GM19328 (cell line): Measurements from ENCODE around the gene QSOX2.

Source experiments
- ATAC-seq: cut with Tn5 transposase; IDR thresholded peaks from one replicate; pipeline ENCODE4 v1.9.1; 2021; ENCODE audit warnings: mild to moderate bottlenecking, moderate library complexity; ENCODE audit not compliant: unreplicated experiment

The QSOX2 gene, protein sequence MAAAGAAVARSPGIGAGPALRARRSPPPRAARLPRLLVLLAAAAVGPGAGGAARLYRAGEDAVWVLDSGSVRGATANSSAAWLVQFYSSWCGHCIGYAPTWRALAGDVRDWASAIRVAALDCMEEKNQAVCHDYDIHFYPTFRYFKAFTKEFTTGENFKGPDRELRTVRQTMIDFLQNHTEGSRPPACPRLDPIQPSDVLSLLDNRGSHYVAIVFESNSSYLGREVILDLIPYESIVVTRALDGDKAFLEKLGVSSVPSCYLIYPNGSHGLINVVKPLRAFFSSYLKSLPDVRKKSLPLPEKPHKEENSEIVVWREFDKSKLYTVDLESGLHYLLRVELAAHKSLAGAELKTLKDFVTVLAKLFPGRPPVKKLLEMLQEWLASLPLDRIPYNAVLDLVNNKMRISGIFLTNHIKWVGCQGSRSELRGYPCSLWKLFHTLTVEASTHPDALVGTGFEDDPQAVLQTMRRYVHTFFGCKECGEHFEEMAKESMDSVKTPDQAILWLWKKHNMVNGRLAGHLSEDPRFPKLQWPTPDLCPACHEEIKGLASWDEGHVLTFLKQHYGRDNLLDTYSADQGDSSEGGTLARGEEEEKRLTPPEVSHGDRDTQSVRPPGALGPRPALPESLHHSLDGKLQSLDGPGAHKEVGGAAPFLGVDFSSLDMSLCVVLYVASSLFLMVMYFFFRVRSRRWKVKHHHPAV

DNA sequence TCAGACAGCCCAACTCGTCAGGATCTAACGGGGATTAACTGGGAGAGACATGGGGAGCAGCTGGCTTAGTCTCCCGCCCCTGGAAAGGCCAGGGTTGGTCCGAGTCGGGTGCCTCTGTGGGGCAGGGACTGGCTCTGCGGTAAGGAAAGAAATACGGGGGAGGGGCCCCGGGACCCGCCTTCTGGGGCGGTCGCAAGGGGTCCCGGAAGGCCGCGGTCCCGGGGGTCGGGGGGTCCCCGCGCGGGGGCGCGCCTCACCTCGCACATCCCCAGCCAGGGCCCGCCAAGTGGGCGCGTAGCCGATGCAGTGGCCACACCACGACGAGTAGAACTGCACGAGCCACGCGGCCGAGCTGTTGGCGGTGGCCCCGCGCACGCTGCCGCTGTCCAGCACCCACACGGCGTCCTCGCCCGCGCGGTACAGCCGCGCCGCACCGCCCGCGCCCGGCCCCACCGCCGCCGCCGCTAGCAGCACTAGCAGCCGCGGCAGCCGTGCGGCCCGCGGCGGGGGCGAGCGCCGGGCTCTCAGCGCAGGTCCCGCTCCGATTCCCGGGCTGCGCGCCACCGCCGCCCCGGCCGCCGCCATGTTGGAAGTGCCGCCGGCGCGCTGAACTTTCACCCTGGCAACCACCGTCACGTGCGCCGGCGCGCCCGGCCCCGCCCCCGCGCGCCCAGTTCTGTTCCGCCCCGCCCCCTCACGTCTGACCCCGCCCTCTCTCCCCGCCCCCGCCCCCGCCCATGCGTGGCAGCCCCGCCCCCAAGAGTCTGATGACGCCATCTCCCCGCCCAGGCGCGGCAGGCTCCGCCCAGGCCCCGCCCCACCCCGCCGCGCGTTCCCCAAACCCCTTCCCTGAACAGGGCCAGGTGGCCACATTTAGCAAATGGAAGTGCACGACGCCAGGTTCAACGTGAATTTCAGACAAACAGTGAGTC is at the start of gene QSOX2:
QSOX2 (minus strand) TSS at position 594 of the 932 bp plus-strand sequence; CDS start at position 585, 9 bp downstream.
- no peak for ATAC-seq

DNA sequence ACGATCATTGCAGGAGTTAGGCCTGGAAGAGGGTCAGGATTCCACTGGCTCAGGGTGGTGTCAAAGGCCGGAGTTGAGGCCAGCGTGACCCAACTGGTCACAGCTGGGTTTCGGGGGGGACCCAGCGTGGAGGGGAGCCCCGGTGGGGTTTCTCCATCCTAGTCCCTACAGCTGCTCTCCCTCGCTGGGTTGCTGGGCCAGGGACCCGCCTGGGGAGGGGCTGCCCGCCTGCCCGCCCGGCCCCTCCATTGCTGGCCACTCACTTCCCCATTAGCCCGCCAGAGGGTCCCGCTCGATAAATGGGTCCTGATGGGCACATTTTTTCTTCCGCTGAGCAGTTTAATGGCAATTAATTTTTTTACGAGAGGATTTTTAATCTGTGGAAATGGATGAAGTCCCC is 49.4 kb upstream of the QSOX2 start:
- no peak for ATAC-seq

DNA sequence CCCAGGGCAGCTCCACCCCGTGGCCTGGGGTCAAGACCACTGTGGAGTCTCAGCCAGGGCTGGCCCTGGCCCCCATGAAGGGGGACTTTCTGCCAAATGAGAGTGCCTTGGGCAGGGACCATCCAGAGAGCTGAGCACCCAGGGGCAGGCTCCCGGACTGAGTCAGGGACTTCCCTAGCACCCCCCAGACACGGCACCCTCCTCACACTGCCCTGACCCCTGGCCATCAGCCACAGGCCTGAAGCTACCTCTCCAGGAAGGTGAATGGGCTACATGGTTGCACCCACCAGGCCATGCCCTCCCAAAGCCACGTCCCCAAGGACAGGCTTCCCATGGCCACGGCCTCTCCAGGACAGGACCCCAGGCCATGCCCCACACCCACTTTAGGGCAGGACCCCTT is 48.8 kb upstream of the QSOX2 start:
- ATAC-seq: no peak

DNA sequence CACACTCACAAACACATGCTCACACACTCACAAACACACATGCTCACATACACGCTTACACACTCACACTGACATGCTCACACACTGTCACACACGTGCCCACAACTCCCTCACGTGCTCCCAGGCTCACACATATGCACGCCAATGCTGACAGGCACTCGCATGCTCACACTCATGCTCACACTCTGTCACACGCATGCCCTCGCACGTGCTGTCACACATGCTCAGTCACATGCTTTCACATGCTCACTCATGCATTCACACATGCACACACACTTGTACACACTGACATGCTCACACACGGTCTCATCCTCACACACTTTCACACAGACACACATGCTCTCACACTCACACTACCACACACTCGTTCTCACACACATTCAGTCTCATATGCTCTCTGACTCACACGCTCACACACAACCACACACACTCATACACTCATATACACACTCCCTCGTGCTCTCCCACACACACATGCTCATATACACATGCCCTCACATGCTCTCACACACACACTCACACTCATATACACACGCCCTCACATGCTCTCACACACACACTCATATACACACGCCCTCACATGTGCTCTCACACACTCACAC is 48.0 kb upstream of the QSOX2 start:
- ATAC-seq: no peak

DNA sequence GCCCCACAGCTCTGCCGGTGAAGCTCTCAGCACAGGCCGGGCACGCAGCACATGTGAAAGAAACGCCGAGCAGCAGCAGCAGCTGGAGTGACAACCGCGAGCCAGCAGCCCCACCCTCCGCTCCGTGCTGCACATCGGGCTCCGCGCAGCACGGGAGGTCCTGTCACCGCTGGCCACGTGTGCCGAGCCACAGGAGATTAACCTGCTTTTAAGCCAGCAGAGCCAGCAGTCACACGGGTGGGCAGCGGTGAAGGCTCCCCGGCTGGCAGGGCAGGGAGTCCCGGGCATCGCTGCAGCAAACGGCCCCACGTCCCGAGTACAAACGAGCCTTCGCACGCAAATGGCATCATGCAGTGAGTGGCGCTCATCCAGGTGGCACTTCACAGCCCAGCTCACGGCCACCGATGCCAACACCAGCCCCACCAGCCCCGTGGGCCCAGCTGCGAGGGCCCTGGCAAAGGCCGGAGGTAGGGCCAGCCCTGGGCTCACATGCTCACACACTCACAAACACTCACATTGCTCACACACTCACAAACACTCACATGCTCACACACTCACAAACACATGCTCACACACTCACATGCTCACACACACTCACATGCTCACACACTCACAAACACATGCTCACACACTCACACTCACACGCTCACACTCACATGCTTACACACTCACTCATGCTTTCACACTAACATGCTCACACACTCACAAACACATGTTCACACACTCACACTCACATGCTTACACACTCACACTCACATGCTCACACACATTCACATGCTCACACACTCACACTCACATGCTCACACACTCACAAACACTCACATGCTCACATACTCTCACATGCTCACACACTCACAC is 47.2 kb upstream of the QSOX2 start:
- no peak for ATAC-seq

DNA sequence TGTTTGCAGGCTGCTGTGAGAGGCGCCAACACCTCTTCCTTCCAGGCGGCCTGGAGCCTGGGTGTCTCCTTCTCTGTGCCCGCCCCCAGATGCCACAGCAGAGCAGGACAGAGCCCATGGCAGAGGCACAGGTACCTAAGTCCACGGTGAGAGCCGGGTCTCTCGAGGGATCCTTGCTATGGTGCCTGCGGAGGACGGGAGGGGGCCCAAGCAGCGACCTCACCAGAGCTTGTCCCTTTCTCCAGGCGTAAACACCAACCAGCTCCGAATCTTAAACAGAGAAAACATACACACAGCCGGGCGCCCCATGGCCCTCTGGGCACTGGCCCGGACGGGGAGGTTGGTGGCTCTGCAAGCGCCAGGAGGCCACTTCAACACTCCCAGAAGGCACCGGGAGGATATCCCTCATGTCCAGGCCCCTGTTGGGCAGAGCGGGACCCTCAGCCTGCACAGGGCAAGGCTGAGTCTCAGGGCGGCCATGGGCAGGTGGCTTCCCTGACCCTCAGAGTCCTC is 46.5 kb upstream of the QSOX2 start:
- no peak for ATAC-seq

DNA sequence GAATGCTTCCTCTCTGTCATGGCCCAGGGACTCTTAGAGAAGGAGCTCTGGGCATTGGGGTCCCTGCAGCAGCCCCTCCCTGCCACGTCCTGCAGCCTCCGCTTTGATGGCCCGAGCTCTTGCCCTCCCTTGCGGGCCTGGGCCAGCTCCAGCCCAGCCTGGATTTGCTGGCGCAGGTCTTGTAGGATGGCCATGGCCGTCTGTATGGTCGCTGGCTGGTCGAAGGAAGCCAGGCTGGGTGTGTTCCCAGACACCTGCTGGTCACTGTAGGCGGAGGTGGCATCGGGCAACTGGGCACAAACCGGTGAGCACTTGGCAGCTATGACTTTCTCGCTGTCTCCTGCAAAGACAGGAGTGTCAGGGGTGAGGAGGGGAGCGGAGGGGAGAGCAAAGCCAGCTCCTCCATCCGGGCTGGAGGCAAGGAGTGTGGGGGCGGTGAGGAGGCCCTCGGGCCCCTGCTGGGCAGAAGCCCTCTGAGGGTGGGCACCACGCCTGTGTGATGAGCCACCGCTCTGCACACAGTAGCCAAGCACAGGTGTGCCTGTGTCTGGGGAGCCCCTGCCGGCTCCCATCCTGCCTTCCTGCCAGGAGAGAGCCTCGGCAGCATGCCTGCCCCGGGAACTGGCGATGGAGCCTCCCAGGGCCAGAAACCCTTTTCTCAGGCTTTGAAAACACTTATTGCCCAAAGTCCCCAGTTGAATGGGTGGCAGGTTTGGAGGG is 45.9 kb upstream of the QSOX2 start:
- ATAC-seq: no peak

DNA sequence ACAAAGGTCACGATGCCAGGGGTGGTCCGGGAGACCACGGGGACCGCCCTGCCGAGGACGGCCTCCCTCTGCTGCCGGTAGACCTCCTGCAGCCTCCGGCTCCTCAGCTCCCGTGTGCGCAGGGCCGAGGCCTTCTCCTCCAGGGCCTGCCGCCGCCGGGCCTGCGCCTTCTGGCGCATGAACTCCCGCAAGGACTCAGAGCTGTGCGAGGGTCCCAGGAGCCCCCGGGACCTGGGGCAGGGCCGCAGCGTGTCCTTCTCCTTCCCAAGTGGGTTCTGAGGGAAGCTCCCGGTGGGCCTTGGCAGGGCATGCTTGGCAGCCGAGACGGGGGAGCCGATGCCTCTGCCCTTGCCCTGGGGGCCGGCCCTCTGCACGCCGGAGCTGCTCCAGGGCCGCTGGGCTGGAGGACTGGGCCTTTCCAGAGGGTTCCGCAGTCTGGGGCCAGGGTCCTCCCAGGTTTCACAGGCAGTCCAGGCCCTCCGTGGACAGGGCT is 44.9 kb upstream of the QSOX2 start:
- no peak for ATAC-seq

DNA sequence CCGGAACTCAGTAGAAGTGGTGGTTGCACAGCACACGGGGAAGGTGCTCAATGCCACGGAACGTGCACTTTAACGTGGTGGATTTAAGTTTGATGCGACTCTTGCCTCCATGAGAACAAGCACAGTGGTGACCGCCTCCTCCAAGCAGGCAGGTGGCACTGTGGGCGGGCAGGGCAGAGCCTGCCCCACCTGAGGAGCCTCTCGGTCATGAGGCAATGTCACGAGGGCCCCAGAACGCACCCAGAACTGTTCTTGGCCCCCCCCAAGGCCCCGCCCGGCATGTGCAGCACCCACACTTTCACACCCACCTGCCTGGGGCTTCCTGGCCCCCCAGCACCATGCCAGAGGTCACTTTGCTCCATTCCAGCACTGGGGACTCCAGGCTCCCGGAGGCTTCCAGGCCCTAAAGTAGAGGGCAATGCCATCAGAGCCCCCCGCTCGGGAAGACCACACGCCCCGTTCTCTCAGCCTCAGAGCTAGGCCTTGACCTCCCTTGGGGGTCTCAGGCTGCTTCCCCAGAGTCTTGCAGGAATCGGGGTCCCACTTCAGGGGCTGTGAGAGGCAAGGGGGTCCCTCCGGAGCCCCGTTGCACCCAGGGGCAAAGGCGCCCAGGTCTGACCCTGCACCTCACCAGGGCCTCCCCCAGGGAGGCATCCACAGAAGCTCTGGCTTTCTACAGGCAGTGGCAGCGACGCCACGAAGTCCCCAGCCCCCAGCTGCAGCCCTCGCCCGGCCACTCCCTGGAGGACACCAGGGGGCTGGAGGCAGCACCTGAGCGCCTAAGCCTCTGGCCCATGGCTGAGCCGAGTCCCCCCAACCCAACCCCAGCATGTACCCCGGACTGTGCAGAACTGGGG is 44.3 kb upstream of the QSOX2 start:
- ATAC-seq: no peak

DNA sequence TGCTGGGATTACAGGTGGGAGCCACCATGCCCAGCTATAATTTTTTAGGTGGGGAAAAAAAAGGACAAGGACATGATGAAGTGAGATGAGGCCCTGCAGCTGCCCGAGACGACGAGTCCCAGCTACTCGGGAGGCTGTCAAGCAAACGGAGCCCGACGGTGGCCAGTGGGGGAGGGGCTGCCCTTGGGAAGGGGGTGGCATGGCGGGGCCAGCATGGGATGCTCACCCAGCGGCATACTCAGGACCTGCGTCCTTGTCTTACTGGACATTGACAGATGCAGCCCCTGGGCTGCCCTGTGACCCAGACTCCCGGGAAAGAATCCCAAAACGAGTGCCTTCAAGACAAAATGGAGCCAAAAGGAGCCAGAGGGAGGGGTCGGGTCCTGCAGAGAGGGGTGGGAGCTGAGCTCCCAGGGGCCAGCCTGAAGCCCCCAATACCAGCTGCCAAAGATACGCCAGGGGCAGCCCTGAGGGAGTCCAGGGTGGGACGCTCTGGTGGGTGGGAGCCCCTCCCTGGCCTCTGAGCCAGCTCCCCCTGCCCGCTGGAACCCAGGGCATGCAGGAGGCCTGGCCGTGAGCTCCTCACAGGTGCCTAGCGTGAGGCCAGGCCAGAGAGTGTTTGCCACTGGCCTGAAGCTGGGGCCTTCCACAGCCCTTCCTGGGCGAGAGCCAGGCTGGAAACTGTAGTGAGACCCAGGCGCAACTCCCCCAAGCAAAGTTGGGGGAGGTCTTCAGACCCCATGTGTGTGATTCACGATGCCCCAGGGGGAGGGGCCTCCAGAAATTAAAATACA is 42.5 kb upstream of the QSOX2 start:
- ATAC-seq: no peak

DNA sequence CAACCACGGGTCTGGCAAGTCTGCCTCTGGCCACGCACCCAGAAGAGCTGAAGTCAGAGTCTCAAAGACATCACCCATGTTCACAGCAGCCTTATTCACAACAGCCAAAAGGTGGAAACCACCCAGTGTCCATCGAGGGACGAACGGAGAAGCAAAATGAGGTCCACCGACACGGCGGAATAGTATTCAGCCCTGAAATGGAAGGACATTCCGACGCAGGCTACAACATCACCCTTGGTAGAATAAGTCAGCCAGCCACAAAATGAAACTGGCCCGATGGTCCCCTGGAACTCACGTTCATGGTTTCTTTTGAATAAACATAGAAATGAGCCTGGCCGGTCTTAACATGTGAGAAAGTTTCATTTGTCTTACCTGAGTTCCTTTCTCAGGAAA is 41.4 kb upstream of the QSOX2 start:
- ATAC-seq: no peak

DNA sequence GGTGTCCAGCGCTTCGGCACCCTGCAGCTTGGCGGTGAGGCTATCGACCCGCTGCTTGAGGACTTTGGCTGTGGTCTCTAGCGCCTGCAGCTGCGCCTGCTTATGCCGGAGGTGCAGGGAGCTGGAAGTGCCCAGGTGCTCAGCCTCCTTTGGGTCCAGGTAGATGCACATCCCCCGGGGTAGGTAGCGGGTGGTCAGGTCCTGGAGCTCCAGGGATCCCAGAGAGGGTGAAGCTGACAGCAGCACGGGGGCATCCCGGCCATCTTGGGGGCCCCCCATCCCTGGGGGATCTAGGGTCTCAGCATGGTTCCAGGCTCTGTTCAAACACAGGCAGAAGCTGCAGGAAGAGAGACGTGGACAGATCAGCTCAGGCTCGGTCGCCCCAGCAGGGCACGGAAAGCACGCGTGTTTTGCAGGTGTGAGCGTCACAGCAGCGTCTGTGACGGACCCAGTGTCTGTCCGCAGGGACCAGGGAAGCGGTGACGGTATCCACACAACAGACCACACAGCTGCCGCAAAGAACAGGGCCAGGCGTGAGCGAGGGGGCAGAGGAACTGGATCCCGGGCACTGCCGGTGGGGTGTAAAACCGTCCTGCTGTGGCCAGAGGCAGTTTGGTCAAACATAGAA is 40.9 kb upstream of the QSOX2 start:
- no peak for ATAC-seq

DNA sequence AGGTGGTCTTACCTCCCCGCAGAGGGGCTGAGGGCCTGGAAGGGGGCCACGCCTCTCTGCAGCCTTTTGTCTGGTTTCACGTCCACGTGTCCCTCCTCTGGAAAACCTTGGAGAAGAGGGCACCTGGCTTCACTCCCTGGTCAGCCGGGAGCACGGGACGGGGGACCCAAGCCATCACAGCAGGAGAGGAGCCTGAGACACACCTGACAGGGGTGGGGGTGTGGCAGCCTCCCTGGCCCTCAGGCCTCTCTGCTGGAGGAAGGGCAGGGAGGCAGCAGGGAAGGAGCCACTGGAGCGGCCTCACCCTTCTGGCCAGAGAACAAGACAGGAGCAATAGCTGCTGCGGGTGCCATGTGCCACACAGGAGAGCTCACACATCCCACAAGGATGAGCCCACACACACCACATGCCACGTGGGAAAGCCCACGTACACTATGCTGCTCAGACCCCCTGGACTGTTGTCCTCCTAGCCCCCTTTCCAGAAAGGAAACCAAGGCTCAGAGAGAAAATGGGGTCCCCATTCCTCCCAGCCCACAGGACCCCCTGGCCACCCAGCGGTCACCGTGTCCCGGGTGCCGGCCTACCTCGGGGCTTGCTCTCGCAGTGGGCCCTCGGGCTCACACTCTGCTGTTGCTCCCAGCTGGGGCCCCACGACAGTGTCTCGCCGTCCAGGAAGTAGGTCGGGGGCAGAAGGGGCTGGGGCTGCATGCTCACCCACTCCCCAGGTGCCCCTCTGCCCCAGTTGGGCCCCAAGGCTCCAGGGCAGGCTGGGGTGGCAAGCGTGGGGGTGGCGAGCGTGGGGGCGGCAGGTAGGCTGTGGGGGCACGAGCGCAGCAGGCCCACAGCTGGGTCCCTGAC is 40.1 kb upstream of the QSOX2 start:
- no peak for ATAC-seq

DNA sequence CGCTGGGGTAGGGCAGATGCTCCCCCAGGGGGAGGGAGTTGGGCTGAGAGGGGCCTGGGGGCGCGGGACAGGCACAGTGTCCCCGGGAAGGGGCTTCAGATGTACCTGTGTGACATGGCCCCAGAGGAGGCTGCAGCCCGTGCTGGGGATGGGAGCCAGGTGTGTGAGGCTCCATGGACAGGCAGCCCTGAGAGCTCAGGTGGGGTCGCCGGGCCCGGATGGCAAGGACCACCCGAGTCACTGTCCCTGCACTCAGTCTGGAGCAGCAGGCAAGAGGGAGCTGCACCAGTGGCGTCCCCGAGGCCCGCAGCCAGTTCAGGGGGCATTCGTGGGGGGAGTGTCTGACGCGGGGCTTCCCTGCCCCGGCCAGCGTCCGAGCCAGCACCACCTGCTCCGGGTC is 39.3 kb upstream of the QSOX2 start:
- no peak for ATAC-seq

DNA sequence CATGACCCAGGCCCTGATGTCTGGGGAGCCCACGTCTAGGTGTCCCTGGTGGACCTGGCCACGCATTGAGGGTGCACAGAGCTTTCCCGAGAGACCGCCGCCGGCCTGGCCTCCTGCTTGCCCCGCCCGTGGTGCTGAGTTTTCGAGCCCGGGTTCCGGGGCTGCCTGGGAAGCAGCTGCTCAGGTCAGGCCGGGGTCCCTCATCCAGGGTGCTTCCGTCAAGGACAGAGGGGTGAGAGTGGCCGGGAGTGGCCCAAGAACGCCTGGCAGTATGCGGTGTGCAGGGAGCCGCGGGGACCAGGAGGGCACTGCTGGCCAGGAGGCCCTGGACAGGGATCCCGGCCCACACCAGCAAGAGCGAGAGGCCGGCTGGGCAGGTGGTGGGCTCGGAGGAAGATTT is 38.7 kb upstream of the QSOX2 start:
- no peak for ATAC-seq
